ENCODE measurements around the gene DCXR. TPM values are rescaled to one million over a fixed set of nuclear protein-coding genes. Genes with fewer than 3 reads are reported as not detected.

Gene DCXR
- total and polyA plus RNA-seq, 7 donors, result 44.3 to 163 (median 94.8) TPM

DNA sequence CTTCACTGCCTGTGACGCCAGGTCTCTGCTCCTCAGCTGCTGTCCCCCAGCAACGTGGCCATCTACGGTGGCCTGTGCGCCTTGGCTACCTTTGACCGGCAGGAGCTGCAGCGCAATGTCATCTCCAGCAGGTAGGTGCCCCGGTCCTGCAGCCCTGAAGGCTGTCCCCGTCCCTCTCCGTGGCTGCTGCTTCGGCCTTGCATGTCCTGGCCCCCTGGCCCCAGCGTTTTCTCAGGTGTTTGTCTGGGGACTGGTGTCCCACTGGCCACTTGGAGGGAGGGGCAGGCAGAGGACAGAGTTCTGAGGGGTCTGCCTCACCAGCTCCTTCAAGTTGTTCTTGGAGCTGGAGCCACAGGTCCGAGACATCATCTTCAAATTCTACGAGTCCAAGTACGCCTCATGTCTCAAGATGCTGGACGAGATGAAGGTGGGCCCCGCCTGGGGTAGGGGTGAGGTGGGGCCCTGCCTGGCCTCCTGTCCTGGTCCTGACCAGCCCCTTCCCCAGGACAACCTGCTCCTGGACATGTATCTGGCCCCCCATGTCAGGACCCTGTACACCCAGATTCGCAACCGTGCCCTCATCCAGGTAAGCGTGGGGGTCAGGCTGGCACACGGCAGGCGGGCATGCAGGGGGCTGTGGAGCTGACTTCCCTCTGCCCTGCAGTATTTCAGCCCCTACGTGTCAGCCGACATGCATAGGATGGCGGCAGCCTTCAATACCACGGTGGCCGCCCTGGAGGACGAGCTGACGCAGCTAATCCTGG is 18.6 kb upstream of the DCXR start:
- Histone ChIP-seq H3K36me3 (peaks cover 30 to 80% (median 39%) of the 10 kb centered on the region in 4 donors), H3K9me3 (no peaks in the 10 kb centered on the region), H3K4me1 (peaks cover 0 to 21% (median 18%) of the 10 kb centered on the region in 4 donors), H3K27me3 (no peaks in the 10 kb centered on the region), H3K27ac (no peak overlapping the region), H3K4me3 (no peak overlapping the region)
- no peak for DNase-seq
- intact Hi-C loops (cut with DNase I), result no loop called here
- TF ChIP-seq POLR2A (IDR thresholded peaks at IDR 0.05) (no peak), EP300 (IDR thresholded peaks at IDR 0.05) (no peak), POLR2AphosphoS5 (IDR thresholded peaks at IDR 0.05) (no peak), CTCF (IDR thresholded peaks at IDR 0.05) (no peak)
- 90 to 92% methylated on average over 28 of the region's 28 CpGs for WGBS, 2 donors

- intact Hi-C loops (cut with DNase I), result no loop called here
- peaks cover 30 to 72% (median 33%) of the 10 kb centered on the region in 4 donors for H3K36me3 ChIP-seq
- H3K27me3 ChIP-seq, result no peaks in the 10 kb centered on the region
These were observed 17.8 kb upstream of the DCXR start for GRCh38 chr17:82055023-82055964.

DNA sequence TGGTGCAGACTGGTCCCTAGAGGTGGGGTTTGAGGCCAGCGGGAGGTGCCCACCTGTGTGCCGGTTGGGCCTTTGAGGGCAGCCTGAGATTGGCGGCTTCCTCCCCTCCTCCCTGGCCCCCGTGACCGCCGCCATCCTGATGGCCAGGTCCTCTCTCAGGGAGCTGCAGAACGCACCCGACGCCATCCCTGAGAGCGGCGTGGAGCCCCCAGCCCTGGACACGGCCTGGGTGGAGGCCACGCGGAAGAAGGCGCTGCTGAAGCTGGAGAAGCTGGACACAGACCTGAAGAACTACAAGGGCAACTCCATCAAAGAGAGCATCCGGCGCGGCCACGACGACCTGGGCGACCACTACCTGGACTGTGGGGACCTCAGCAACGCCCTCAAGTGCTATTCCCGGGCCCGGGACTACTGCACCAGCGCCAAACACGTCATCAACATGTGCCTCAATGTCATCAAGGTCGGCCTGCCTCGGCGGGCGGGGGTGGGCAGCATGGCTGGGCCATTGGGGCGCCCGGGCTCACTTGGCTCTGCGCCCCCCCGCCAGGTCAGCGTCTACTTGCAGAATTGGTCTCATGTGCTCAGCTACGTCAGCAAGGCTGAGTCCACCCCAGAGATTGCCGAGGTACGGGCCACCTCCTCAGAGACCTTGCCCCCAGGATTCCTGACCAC is 17.0 kb upstream of the DCXR start:
- intact Hi-C loops (cut with DNase I), result no loop called here
- 93 to 95% methylated on average over 38 of the region's 38 CpGs for WGBS, 2 donors
- TF ChIP-seq CTCF (IDR thresholded peaks at IDR 0.05), result no peak
- TF ChIP-seq POLR2AphosphoS5 (IDR thresholded peaks at IDR 0.05), result no peak
- no peak for TF ChIP-seq EP300 (IDR thresholded peaks at IDR 0.05)
- no peak for TF ChIP-seq POLR2A (IDR thresholded peaks at IDR 0.05)
- H3K4me1 ChIP-seq, result peaks cover 0 to 38% (median 33%) of the 10 kb centered on the region in 4 donors
- H3K27me3 ChIP-seq, result no peaks in the 10 kb centered on the region
- H3K27ac ChIP-seq, result no peak overlapping the region
- H3K4me3 ChIP-seq, result no peak overlapping the region
- peaks cover 30 to 72% (median 32%) of the 10 kb centered on the region in 4 donors for H3K36me3 ChIP-seq
- DNase-seq, result no peak
- H3K9me3 ChIP-seq, result no peaks in the 10 kb centered on the region

More at GRCh38 chr17:82055023-82055964, 17.8 kb upstream of the DCXR start:
- DNase-seq, result no peak
- no peaks in the 10 kb centered on the region for H3K9me3 ChIP-seq
- 89 to 90% methylated on average over 26 of the region's 26 CpGs for WGBS, 2 donors
- peaks cover 0 to 29% (median 27%) of the 10 kb centered on the region in 4 donors for H3K4me1 ChIP-seq
- H3K27ac ChIP-seq, result no peak overlapping the region
- TF ChIP-seq EP300 (IDR thresholded peaks at IDR 0.05) (no peak), POLR2A (IDR thresholded peaks at IDR 0.05) (no peak), POLR2AphosphoS5 (IDR thresholded peaks at IDR 0.05) (no peak), CTCF (IDR thresholded peaks at IDR 0.05) (no peak)
- H3K4me3 ChIP-seq, result no peak overlapping the region

GRCh38 chr17:82053556-82054263 is 16.2 kb upstream of the DCXR start:
- Histone ChIP-seq H3K9me3 (no peaks in the 10 kb centered on the region), H3K27me3 (no peaks in the 10 kb centered on the region), H3K4me1 (peaks cover 0 to 38% (median 35%) of the 10 kb centered on the region in 4 donors), H3K36me3 (peaks cover 30 to 72% (median 33%) of the 10 kb centered on the region in 4 donors), H3K4me3 (no peak overlapping the region), H3K27ac (no peak overlapping the region)
- intact Hi-C loops (cut with DNase I), result no loop called here
- TF ChIP-seq POLR2AphosphoS5 (IDR thresholded peaks at IDR 0.05) (no peak), CTCF (IDR thresholded peaks at IDR 0.05) (no peak), EP300 (IDR thresholded peaks at IDR 0.05) (no peak), POLR2A (IDR thresholded peaks at IDR 0.05) (no peak)
- no peak for DNase-seq
- WGBS, 2 donors, result 96% methylated on average over 28 of the region's 28 CpGs

All from sigmoid colon (tissue), 7 donors.